ENCODE results near the gene TIMM17A.
A peak's percentile ranks its signal among the peaks of the same experiment; 100 is the strongest.
"Not testable (repeated sequence)": the region's sequence is repeated elsewhere in the genome, so short reads cannot be mapped to it uniquely, and the experiment has no call there.

Gene TIMM17A

GRCh38 chr1:201941420-201942128 is 13.7 kb upstream of the TIMM17A start:
- DNase-seq, result no peak

GRCh38 chr1:201942129-201942495 is 13.2 kb upstream of the TIMM17A start:
- DNase-seq, result no peak

- DNase-seq, result no peak
Observed at GRCh38 chr1:201944002-201944401, 11.3 kb upstream of the TIMM17A start.

GRCh38 chr1:201944639-201945038 is 10.7 kb upstream of the TIMM17A start:
- DNase-seq, result no peak

GRCh38 chr1:201945157-201945556 is 10.1 kb upstream of the TIMM17A start:
- DNase-seq, result no peak

GRCh38 chr1:201945863-201946223 is 9.5 kb upstream of the TIMM17A start:
- no peak for DNase-seq

- DNase-seq, result no peak
Observed at GRCh38 chr1:201946224-201946908, 8.9 kb upstream of the TIMM17A start, which contains the start of gene LMOD1. Gene LMOD1, minus strand, starts transcription at chr1:201946548. Its CDS starts 208 bp downstream, at chr1:201946340.

GRCh38 chr1:201947697-201948008 is 7.7 kb upstream of the TIMM17A start:
- DNase-seq, result no peak

- DNase-seq, result no peak
Observed at GRCh38 chr1:201949491-201949890, 5.8 kb upstream of the TIMM17A start.

- DNase-seq, result no peak
Observed at GRCh38 chr1:201954263-201955008, 867 bp upstream of the TIMM17A start.

GRCh38 chr1:201955729-201956143 is 433 bp downstream of the TIMM17A start:
- no peak for DNase-seq

GRCh38 chr1:201958348-201958747 is 3.0 kb downstream of the TIMM17A start:
- DNase-seq, result no peak

GRCh38 chr1:201962382-201962781 is 7.1 kb downstream of the TIMM17A start:
- not testable (repeated sequence) for DNase-seq

- no peak for DNase-seq
Observed at GRCh38 chr1:201964261-201964660, 9.0 kb downstream of the TIMM17A start.

- DNase-seq, result no peak
Observed at GRCh38 chr1:201966171-201966570, 10.9 kb downstream of the TIMM17A start.

GRCh38 chr1:201968202-201968925 is 13.1 kb downstream of the TIMM17A start:
- no peak for DNase-seq

- no peak for DNase-seq
Observed at GRCh38 chr1:201970334-201971159, 15.2 kb downstream of the TIMM17A start.

- DNase-seq, result peak; percentile 63 to 67
Observed at GRCh38 chr1:201982082-201982622, 26.8 kb downstream of the TIMM17A start.

GRCh38 chr1:201982623-201983379 is 27.5 kb downstream of the TIMM17A start, which contains the start of gene RNPEP:
Gene RNPEP, plus strand, starts transcription at chr1:201982648. Its CDS starts 19 bp downstream, at chr1:201982667.
- peak; percentile 40 to 46 for DNase-seq

GRCh38 chr1:201983380-201983805 is 28.1 kb downstream of the TIMM17A start:
- DNase-seq, result no peak

GRCh38 chr1:201984446-201984845 is 29.1 kb downstream of the TIMM17A start:
- DNase-seq, result no peak

All from activated CD4-positive, alpha-beta T cell treated with anti-CD3 and anti-CD28 coated beads for 4 hours (primary cell).